H1 (cell line): ENCODE data around the gene CDC45. TPM values are rescaled to one million over a fixed set of nuclear protein-coding genes. Genes with fewer than 3 reads are reported as not detected.

ENCODE experiments used
- polyA plus RNA-seq, 7 experiments: library from polyadenylated mRNA; depleted of rRNA in 3 of 7; stranded (reverse) in 5 of 7; unstranded in 2 of 7; fragments of >200 nt in 5 of 7; fragments of 200-250 nt in 2 of 7; gene quantifications; 1 replicate in 5 of 7; 2 replicates in 1 of 7; 4 replicates in 1 of 7; pipeline versions ENCODE4 v1.2.1 to v1.2.3, GENCODE V29; 2011 to 2013; ENCODE audit warnings: missing spikeins in 2 of 7, mixed read lengths in 2 of 7
- total RNA-seq: library from RNA; stranded (reverse); fragmentation: NEBNext Ultra II Directional; extraction: Animal tissue kit (Norgen Biotek cat#: 25700); gene quantifications from 2 replicates; pipeline ENCODE4 v1.2.1, GENCODE V29; 2021
- TF ChIP-seq, protein P1 (sequence below): IDR thresholded peaks from 2 replicates; pipeline ENCODE4 v1.6.1; 2012; ENCODE audit warnings: low read length, inconsistent platforms

CDC45 gene
- total and polyA plus RNA-seq, 2 of the 8 experiments (the other 6 are each of a cell fraction or from before 2014, with no cell fraction given), result 31.9 to 37.7 TPM

DNA sequence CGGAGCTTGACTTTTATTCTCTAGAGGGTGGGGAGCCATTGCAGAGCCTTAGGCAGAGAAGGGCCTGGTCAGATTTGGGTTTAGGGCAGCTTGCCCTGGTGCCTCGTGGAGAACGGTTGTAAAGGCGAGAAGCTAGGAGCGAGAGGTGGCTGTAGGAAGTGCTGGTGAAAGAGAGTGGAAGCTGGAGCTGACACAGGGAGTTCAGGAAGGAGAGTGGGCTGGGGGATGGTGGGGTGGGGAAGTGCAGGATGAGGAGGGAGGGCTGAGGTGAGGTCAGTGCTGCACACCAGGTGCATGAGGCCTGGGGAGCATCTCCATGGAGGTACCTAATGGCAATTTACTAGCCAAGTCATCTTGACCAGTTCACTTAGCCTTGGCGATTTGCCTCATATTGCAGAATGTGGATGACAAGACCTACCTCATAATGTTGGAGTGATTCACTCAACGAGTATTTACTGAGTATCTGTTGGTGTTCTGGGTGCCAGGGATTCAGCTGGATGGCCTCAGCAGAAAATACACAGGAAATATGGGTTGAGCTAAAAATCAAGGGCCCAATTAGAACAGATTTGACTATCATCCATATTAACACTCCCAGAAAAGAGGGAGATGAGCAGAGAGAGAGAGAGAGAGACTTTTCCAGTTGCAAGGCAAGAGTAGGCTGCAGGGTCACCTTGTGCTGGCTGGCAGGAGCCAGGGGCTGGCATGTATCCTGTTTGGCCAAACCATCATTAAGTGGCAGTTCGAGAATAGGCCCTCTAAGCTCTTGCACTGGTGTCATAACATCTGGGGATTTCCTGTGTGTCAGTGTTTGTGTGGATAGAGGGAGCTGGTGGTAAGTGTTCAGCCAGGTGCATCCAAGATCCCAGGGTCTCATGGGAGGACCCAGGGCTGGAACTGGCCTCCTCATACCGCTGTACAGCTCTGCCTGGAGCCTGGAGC is 88.9 kb downstream of the CDC45 start (continued):
- TF ChIP-seq, protein P1, sequence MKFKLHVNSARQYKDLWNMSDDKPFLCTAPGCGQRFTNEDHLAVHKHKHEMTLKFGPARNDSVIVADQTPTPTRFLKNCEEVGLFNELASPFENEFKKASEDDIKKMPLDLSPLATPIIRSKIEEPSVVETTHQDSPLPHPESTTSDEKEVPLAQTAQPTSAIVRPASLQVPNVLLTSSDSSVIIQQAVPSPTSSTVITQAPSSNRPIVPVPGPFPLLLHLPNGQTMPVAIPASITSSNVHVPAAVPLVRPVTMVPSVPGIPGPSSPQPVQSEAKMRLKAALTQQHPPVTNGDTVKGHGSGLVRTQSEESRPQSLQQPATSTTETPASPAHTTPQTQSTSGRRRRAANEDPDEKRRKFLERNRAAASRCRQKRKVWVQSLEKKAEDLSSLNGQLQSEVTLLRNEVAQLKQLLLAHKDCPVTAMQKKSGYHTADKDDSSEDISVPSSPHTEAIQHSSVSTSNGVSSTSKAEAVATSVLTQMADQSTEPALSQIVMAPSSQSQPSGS, result no peak
